ENCODE measurements around the gene HNF1A. TPM values are rescaled to one million over a fixed set of nuclear protein-coding genes. Genes with fewer than 3 reads are reported as not detected.

Gene HNF1A
- total and polyA plus RNA-seq, 4 donors, result 8.2 to 19.8 (median 10.6) TPM

GRCh38 chr12:120999191-121000120 is 21.1 kb downstream of the HNF1A start:
- peaks cover 15 to 55% (median 33%) of the 10 kb centered on the region in 4 donors for H3K36me3 ChIP-seq (ENCODE audit: control insufficient read depth in 4 of 4, insufficient read depth in 3 of 4, low read depth in 1 of 4, low read length in 3 of 4)

DNA sequence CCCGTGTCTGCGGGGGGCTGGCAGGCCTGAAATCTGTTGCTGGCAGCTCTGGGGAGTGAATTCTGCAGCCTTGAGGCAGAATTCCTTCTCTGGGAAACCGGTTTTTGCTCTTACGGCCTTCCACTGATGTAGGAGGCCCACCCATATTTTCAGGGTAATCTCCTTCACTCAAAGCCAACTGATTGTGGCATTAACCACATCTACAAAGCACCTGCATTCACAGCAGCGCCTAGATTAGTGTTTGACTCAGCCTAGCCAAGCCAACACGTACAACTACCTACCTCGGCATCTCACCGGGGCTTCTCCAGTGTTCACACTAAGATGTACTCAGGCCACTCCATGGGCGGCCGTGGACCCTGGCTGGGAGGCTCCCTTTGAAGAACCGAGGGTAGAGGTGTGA is 22.2 kb downstream of the HNF1A start:
- Histone ChIP-seq H3K4me3 (ENCODE audit: low read depth in 1 of 3, low read length in 3 of 3) (no peak overlapping the region), H3K27ac (ENCODE audit: low read depth in 1 of 2, low read length in 2 of 2) (no peak overlapping the region), H3K36me3 (ENCODE audit: control insufficient read depth in 4 of 4, insufficient read depth in 3 of 4, low read depth in 1 of 4, low read length in 3 of 4) (peaks cover 7 to 44% (median 22%) of the 10 kb centered on the region in 4 donors), H3K9me3 (ENCODE audit: control insufficient read depth in 4 of 4, low read length in 3 of 4) (no peaks in the 10 kb centered on the region), H3K27me3 (ENCODE audit: control insufficient read depth in 4 of 4, insufficient read depth in 4 of 4, low read length in 3 of 4) (no peaks in the 10 kb centered on the region), H3K4me1 (ENCODE audit: control insufficient read depth in 4 of 4, insufficient read depth in 4 of 4, low read length in 3 of 4) (peaks cover 1 to 25% (median 13%) of the 10 kb centered on the region in 4 donors), H3K9ac (ENCODE audit: low read depth in 1 of 2, low read length in 2 of 2) (no peak overlapping the region)
- no peak for TF ChIP-seq FOXA2 (IDR thresholded peaks at IDR 0.05)
- TF ChIP-seq GABPA (IDR thresholded peaks at IDR 0.05 in 1 of 2, conservative IDR thresholded peaks at IDR 0.05 in 1 of 2), result no peak
- no peak for TF ChIP-seq CTCF (IDR thresholded peaks at IDR 0.05; ENCODE audit: low read depth, low read length, missing input control)
- no peak for TF ChIP-seq JUND (IDR thresholded peaks at IDR 0.05)
- DNase-seq (ENCODE audit: low spot score), result no peak
- WGBS, result 92% methylated on average over 11 of the region's 11 CpGs

More at GRCh38 chr12:120999191-121000120, 21.1 kb downstream of the HNF1A start:
- peaks cover 1 to 23% (median 13%) of the 10 kb centered on the region in 4 donors for H3K4me1 ChIP-seq (ENCODE audit: control insufficient read depth in 4 of 4, insufficient read depth in 4 of 4, low read length in 3 of 4)
- no peak overlapping the region for H3K9ac ChIP-seq (ENCODE audit: low read depth in 1 of 2, low read length in 2 of 2)
- H3K9me3 ChIP-seq (ENCODE audit: control insufficient read depth in 4 of 4, low read length in 3 of 4), result no peaks in the 10 kb centered on the region
- H3K4me3 ChIP-seq (ENCODE audit: low read depth in 1 of 3, low read length in 3 of 3), result no peak overlapping the region
- no peaks in the 10 kb centered on the region for H3K27me3 ChIP-seq (ENCODE audit: control insufficient read depth in 4 of 4, insufficient read depth in 4 of 4, low read length in 3 of 4)
- TF ChIP-seq, protein P1, sequence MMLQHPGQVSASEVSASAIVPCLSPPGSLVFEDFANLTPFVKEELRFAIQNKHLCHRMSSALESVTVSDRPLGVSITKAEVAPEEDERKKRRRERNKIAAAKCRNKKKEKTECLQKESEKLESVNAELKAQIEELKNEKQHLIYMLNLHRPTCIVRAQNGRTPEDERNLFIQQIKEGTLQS (IDR thresholded peaks at IDR 0.05), result no peak
- no peak for TF ChIP-seq GABPA (IDR thresholded peaks at IDR 0.05 in 1 of 2, conservative IDR thresholded peaks at IDR 0.05 in 1 of 2)
- no peak for TF ChIP-seq FOXA1 (IDR thresholded peaks at IDR 0.05)
- peak in 1 of 2 donors; percentile 16 for TF ChIP-seq RAD21 (IDR thresholded peaks at IDR 0.05)
- WGBS, result 65% methylated on average over 23 of the region's 23 CpGs
- DNase-seq (ENCODE audit: low spot score), result no peak
- no peak overlapping the region for H3K27ac ChIP-seq (ENCODE audit: low read depth in 1 of 2, low read length in 2 of 2)

DNA sequence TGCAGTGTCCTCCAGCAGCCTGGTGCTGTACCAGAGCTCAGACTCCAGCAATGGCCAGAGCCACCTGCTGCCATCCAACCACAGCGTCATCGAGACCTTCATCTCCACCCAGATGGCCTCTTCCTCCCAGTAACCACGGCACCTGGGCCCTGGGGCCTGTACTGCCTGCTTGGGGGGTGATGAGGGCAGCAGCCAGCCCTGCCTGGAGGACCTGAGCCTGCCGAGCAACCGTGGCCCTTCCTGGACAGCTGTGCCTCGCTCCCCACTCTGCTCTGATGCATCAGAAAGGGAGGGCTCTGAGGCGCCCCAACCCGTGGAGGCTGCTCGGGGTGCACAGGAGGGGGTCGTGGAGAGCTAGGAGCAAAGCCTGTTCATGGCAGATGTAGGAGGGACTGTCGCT is 22.7 kb downstream of the HNF1A start:
- Histone ChIP-seq H3K27me3 (ENCODE audit: control insufficient read depth in 4 of 4, insufficient read depth in 4 of 4, low read length in 3 of 4) (no peaks in the 10 kb centered on the region), H3K27ac (ENCODE audit: low read depth in 1 of 2, low read length in 2 of 2) (no peak overlapping the region), H3K36me3 (ENCODE audit: control insufficient read depth in 4 of 4, insufficient read depth in 3 of 4, low read depth in 1 of 4, low read length in 3 of 4) (peaks cover 3 to 39% (median 17%) of the 10 kb centered on the region in 4 donors), H3K4me3 (ENCODE audit: low read depth in 1 of 3, low read length in 3 of 3) (no peak overlapping the region), H3K9me3 (ENCODE audit: control insufficient read depth in 4 of 4, low read length in 3 of 4) (no peaks in the 10 kb centered on the region), H3K4me1 (ENCODE audit: control insufficient read depth in 4 of 4, insufficient read depth in 4 of 4, low read length in 3 of 4) (peaks cover 1 to 25% (median 13%) of the 10 kb centered on the region in 4 donors), H3K9ac (ENCODE audit: low read depth in 1 of 2, low read length in 2 of 2) (no peak overlapping the region)
- 89% methylated on average over 11 of the region's 11 CpGs for WGBS
- DNase-seq (ENCODE audit: low spot score), result no peak
- TF ChIP-seq, protein P2, sequence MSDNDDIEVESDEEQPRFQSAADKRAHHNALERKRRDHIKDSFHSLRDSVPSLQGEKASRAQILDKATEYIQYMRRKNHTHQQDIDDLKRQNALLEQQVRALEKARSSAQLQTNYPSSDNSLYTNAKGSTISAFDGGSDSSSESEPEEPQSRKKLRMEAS (IDR thresholded peaks at IDR 0.05), result no peak
- TF ChIP-seq ZBTB33 (IDR thresholded peaks at IDR 0.05) (no peak), RAD21 (IDR thresholded peaks at IDR 0.05) (no peak)
